CD4-positive, CD25-positive, alpha-beta regulatory T cell (primary cell): ENCODE data around the gene TMEM100. TPM values are rescaled to one million over a fixed set of nuclear protein-coding genes. Genes with fewer than 3 reads are reported as not detected.
A peak's percentile ranks its signal among the peaks of the same experiment; 100 is the strongest.

Experiments
- ATAC-seq, 2 donors: fragments of 150-1000 bp; cut with Tn5 transposase; one replicate each; pipeline ENCODE4 v1.10.0; 2021; ENCODE audit warnings: low read depth in 2 of 2, moderate number of reproducible peaks in 2 of 2, moderate library complexity in 1 of 2
- DNase-seq, 3 donors: peaks; one replicate each; pipeline versions ENCODE4 v3.0.0 to v3.0.0-alpha.2; 2012 to 2022; ENCODE audit warnings: mixed read lengths in 1 of 3
- H3K27ac ChIP-seq: one replicate; pipeline ENCODE4 v1.7.0; 2013; ENCODE audit warnings: mild to moderate bottlenecking, low read length; ENCODE audit not compliant: insufficient read depth, poor library complexity, severe bottlenecking
- H3K27me3 ChIP-seq: one replicate; pipeline ENCODE4 v1.7.0; 2013; ENCODE audit warnings: low read length; ENCODE audit not compliant: control insufficient read depth, insufficient read depth
- H3K36me3 ChIP-seq: one replicate; pipeline ENCODE4 v1.7.0; 2013; ENCODE audit warnings: mild to moderate bottlenecking, low read length, moderate library complexity; ENCODE audit not compliant: control insufficient read depth, insufficient read depth
- H3K4me1 ChIP-seq: 2 replicates; pipeline ENCODE4 v1.7.0; 2013; ENCODE audit warnings: mild to moderate bottlenecking, low read length; ENCODE audit not compliant: insufficient read depth, control insufficient read depth, poor library complexity, severe bottlenecking
- H3K4me3 ChIP-seq: one replicate; pipeline ENCODE4 v1.7.0; 2013; ENCODE audit warnings: low read depth, mild to moderate bottlenecking, low read length, moderate library complexity
- H3K9me3 ChIP-seq, 2 experiments: 1 replicate in 1 of 2; 2 replicates in 1 of 2; pipeline ENCODE4 v1.7.0; 2013; ENCODE audit warnings: low read length in 2 of 2, mild to moderate bottlenecking in 1 of 2, moderate library complexity in 1 of 2; ENCODE audit not compliant: control insufficient read depth in 2 of 2
- H3K27ac Mint-ChIP-seq, 3 donors: one replicate each; pipeline ENCODE4 v1.8.0; 2020 to 2022; ENCODE audit warnings: mild to moderate bottlenecking in 3 of 3, mixed read lengths in 3 of 3, moderate library complexity in 2 of 3
- H3K27me3 Mint-ChIP-seq: one replicate; pipeline ENCODE4 v1.8.0; 2022; ENCODE audit warnings: mild to moderate bottlenecking, mixed read lengths
- H3K36me3 Mint-ChIP-seq: one replicate; pipeline ENCODE4 v1.8.0; 2020; ENCODE audit warnings: mixed read lengths
- H3K4me1 Mint-ChIP-seq, 4 donors: one replicate each; pipeline ENCODE4 v1.8.0; 2020 to 2022; ENCODE audit warnings: mixed read lengths in 4 of 4, mild to moderate bottlenecking in 1 of 4
- H3K4me3 Mint-ChIP-seq, 4 donors: one replicate each; pipeline ENCODE4 v1.8.0; 2020 to 2022; ENCODE audit warnings: mild to moderate bottlenecking in 4 of 4, mixed read lengths in 4 of 4, moderate library complexity in 3 of 4
- H3K9me3 Mint-ChIP-seq, 7 donors: one replicate each; pipeline ENCODE4 v1.8.0; 2020 to 2022; ENCODE audit warnings: mixed read lengths in 7 of 7, mild to moderate bottlenecking in 3 of 7, moderate library complexity in 2 of 7
- polyA plus RNA-seq, 4 donors: library from polyadenylated mRNA; unstranded; fragments of 300-500 nt; fragmentation: Illumina TruSeq; gene quantifications; one replicate each; pipeline ENCODE4 v1.2.3, GENCODE V29; 2021
- total RNA-seq: library from RNA; stranded (reverse); gene quantifications from one replicate; pipeline ENCODE4 v1.2.3, GENCODE V29; 2022

Gene TMEM100
- not detected for total RNA-seq
- not detected for polyA plus RNA-seq

DNA sequence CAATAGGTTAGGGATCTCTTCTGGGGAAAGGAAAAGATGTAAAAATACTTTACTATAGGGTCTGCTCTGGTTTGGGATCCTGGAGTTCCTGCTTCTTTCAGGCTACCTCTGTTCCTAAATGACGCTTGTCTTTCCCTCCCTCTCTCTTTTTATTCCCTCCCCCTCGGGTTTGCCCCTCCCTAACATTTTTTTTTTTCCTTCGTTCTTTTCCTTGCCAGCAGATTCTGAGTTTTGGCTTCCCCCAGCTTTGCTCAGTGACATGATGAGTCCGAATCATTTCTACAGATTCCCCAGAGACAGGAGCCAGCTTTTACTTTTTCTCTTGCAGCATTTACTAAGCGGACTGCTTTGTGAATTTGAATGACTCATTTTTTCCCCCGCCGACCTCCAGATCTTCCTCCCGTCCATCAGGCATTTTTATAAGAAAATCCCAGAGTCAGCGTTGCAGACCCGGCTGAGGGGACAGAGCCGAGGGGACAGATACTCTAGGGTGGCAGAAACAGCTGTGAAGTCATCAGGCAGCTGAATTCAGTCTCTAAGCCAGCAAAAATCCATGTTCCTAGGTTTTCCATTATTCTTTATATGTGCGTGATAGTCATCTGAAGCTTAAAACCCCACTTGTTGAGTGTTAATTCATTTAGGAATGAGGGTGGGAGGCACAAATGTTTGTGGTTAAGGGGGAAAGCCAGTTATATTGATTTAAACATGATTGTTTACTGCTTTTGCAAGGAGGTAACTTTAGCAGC, at the start of gene TMEM100:
Gene TMEM100, minus strand, starts transcription at position 123 of the 746 bp plus-strand sequence. CDS start 1,794 bp downstream, outside the sequence.
- Mint-ChIP-seq H3K4me1 (no peaks in the 10 kb centered on the region), H3K9me3 (peaks cover 0 to 2% (median 0%) of the 10 kb centered on the region in 7 donors), H3K27me3 (peaks cover 70% of the 10 kb centered on the region), H3K27ac (no peak within 1 kb of the TSS), H3K36me3 (no peaks in the 10 kb centered on the region), H3K4me3 (no peak within 1 kb of the TSS)
- Histone ChIP-seq H3K27me3 (peaks cover 35% of the 10 kb centered on the region), H3K36me3 (no peaks in the 10 kb centered on the region), H3K27ac (no peak within 1 kb of the TSS), H3K9me3 (no peaks in the 10 kb centered on the region), H3K4me3 (no peak within 1 kb of the TSS), H3K4me1 (no peaks in the 10 kb centered on the region)
- DNase-seq (no peak), ATAC-seq (no peak)

DNA sequence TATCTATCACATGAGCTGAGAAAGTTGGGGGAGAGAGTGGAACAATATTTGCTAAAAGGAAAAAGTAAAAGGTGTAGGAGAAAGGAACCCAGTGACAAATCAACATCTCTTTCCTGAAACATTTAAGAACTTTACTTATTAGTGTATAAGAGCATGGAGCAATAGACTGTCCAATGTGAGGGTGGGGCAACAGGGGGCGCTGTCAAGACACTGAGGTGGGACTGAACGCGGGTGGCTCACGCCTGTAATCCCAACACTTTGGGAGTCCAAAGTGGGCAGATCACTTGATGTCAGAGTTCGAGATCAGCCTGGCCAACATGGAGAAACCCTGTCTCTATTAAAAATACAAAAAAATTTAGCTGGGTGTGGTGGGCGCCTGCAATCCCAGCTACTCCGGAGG, 49.4 kb upstream of the TMEM100 start:
- H3K9me3 Mint-ChIP-seq = no peaks in the 10 kb centered on the region
- Histone ChIP-seq H3K27ac (no peak overlapping the region), H3K9me3 (no peaks in the 10 kb centered on the region), H3K36me3 (peaks cover 12% of the 10 kb centered on the region), H3K27me3 (no peaks in the 10 kb centered on the region), H3K4me3 (no peak overlapping the region), H3K4me1 (no peaks in the 10 kb centered on the region)
- H3K27ac Mint-ChIP-seq = peak overlapping the region in 1 of 3 donors; percentile 2
- no peak overlapping the region for H3K4me3 Mint-ChIP-seq
- H3K27me3 Mint-ChIP-seq = no peaks in the 10 kb centered on the region
- H3K36me3 Mint-ChIP-seq = peaks cover 43% of the 10 kb centered on the region
- DNase-seq = no peak
- ATAC-seq = no peak
- H3K4me1 Mint-ChIP-seq = no peaks in the 10 kb centered on the region

GRCh38 chr17:55770196-55770870, 47.7 kb upstream of the TMEM100 start:
- Mint-ChIP-seq H3K36me3 (peaks cover 31% of the 10 kb centered on the region), H3K9me3 (peaks cover 0 to 3% (median 0%) of the 10 kb centered on the region in 7 donors), H3K27me3 (no peaks in the 10 kb centered on the region), H3K27ac (no peak overlapping the region), H3K4me3 (no peak overlapping the region), H3K4me1 (peaks cover 0 to 2% (median 0%) of the 10 kb centered on the region in 4 donors)
- Histone ChIP-seq H3K4me3 (no peak overlapping the region), H3K36me3 (peaks cover 7% of the 10 kb centered on the region), H3K27me3 (no peaks in the 10 kb centered on the region), H3K27ac (no peak overlapping the region), H3K4me1 (no peaks in the 10 kb centered on the region), H3K9me3 (no peaks in the 10 kb centered on the region)
- ATAC-seq (no peak), DNase-seq (peak in 2 of 3 donors; percentile 2 to 16)

- no peaks in the 10 kb centered on the region for H3K9me3 ChIP-seq
- H3K27me3 ChIP-seq = no peaks in the 10 kb centered on the region
- H3K4me1 ChIP-seq = no peaks in the 10 kb centered on the region
- Mint-ChIP-seq H3K27ac (no peak overlapping the region), H3K4me3 (no peak overlapping the region), H3K27me3 (no peaks in the 10 kb centered on the region), H3K4me1 (peaks cover 0 to 2% (median 0%) of the 10 kb centered on the region in 4 donors), H3K36me3 (peaks cover 29% of the 10 kb centered on the region), H3K9me3 (peaks cover 0 to 4% (median 0%) of the 10 kb centered on the region in 7 donors)
- DNase-seq = no peak
- ATAC-seq = no peak
- peaks cover 7% of the 10 kb centered on the region for H3K36me3 ChIP-seq
- H3K4me3 ChIP-seq = no peak overlapping the region
- no peak overlapping the region for H3K27ac ChIP-seq
These were observed 46.9 kb upstream of the TMEM100 start for GRCh38 chr17:55769625-55770000.

GRCh38 chr17:55768936-55769624, 46.4 kb upstream of the TMEM100 start:
- Mint-ChIP-seq H3K4me3 (no peak overlapping the region), H3K36me3 (peaks cover 25% of the 10 kb centered on the region)
- H3K27me3 ChIP-seq = no peaks in the 10 kb centered on the region

DNA sequence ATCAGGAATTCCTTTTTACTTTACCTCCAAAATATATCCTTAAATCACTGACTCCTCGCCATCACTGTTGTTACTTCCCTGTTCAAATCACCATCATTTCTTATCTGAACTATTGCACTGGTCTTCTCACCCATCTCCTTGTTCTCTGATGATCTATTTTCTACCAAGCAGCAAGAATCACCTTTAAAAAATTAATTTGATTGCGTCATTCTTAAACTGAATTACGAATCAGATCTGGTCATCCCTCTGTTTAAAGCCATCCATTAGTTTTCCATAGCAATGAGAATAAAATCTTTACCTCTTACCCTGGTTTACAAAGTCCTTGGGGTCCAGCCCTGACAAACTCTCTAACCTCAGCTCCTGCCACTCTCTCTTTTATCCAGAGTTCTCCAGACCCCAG, 42.8 kb upstream of the TMEM100 start:
- peaks cover 0 to 9% (median 0%) of the 10 kb centered on the region in 4 donors for H3K4me1 Mint-ChIP-seq
- H3K27ac Mint-ChIP-seq = no peak overlapping the region
- Histone ChIP-seq H3K27me3 (no peaks in the 10 kb centered on the region), H3K27ac (no peak overlapping the region), H3K4me3 (no peak overlapping the region), H3K9me3 (no peaks in the 10 kb centered on the region), H3K36me3 (no peaks in the 10 kb centered on the region), H3K4me1 (no peaks in the 10 kb centered on the region)
- H3K36me3 Mint-ChIP-seq = peaks cover 5% of the 10 kb centered on the region
- no peak overlapping the region for H3K4me3 Mint-ChIP-seq
- no peaks in the 10 kb centered on the region for H3K27me3 Mint-ChIP-seq
- ATAC-seq (no peak), DNase-seq (no peak)
- H3K9me3 Mint-ChIP-seq = peaks cover 0 to 4% (median 0%) of the 10 kb centered on the region in 7 donors

More at GRCh38 chr17:55768936-55769624, 46.4 kb upstream of the TMEM100 start:
- Histone ChIP-seq H3K36me3 (peaks cover 7% of the 10 kb centered on the region), H3K27ac (no peak overlapping the region), H3K4me3 (no peak overlapping the region), H3K4me1 (no peaks in the 10 kb centered on the region), H3K9me3 (no peaks in the 10 kb centered on the region)
- ATAC-seq = no peak
- Mint-ChIP-seq H3K9me3 (peaks cover 0 to 4% (median 0%) of the 10 kb centered on the region in 7 donors), H3K4me1 (peaks cover 0 to 4% (median 0%) of the 10 kb centered on the region in 4 donors), H3K27ac (no peak overlapping the region), H3K27me3 (no peaks in the 10 kb centered on the region)
- no peak for DNase-seq

- Histone ChIP-seq H3K4me3 (no peak overlapping the region), H3K4me1 (no peaks in the 10 kb centered on the region), H3K27me3 (no peaks in the 10 kb centered on the region), H3K9me3 (no peaks in the 10 kb centered on the region), H3K27ac (no peak overlapping the region), H3K36me3 (no peaks in the 10 kb centered on the region)
- Mint-ChIP-seq H3K27me3 (no peaks in the 10 kb centered on the region), H3K27ac (no peak overlapping the region), H3K9me3 (peaks cover 0 to 4% (median 0%) of the 10 kb centered on the region in 7 donors), H3K4me3 (no peak overlapping the region), H3K4me1 (peaks cover 0 to 9% (median 0%) of the 10 kb centered on the region in 4 donors), H3K36me3 (peaks cover 5% of the 10 kb centered on the region)
- no peak for DNase-seq
- ATAC-seq = no peak
These were observed 41.9 kb upstream of the TMEM100 start for GRCh38 chr17:55764610-55765009.
